ENCODE data around the gene C9orf40.

Gene C9orf40

GRCh38 chr9:74961496-74961895, 8.8 kb upstream of the C9orf40 start:
- Histone ChIP-seq H3K9ac (ENCODE audit: low read depth, low read length) (no peak overlapping the region), H3K27ac (ENCODE audit: low read depth, low read length) (no peak overlapping the region), H3K4me1 (ENCODE audit: insufficient read depth, low read length) (no peaks in the 10 kb centered on the region), H3K9me3 (ENCODE audit: insufficient read depth, low read depth, low read length) (peaks cover 13% of the 10 kb centered on the region), H3K36me3 (ENCODE audit: insufficient read depth, low read length) (no peaks in the 10 kb centered on the region), H3K4me3 (ENCODE audit: low read length) (no peak overlapping the region), H3K27me3 (ENCODE audit: insufficient read depth, low read length) (no peaks in the 10 kb centered on the region)
- whole genome bisulfite sequencing, result 93% methylated on average over 1 of the region's 1 CpG

GRCh38 chr9:74960561-74960960, 7.8 kb upstream of the C9orf40 start:
- no peak overlapping the region for H3K9ac ChIP-seq (ENCODE audit: low read depth, low read length)
- H3K36me3 ChIP-seq (ENCODE audit: insufficient read depth, low read length), result no peaks in the 10 kb centered on the region
- peaks cover 13% of the 10 kb centered on the region for H3K9me3 ChIP-seq (ENCODE audit: insufficient read depth, low read depth, low read length)
- H3K27me3 ChIP-seq (ENCODE audit: insufficient read depth, low read length), result no peaks in the 10 kb centered on the region
- no peak overlapping the region for H3K27ac ChIP-seq (ENCODE audit: low read depth, low read length)
- WGBS, result 96% methylated on average over 1 of the region's 2 CpGs
- no peaks in the 10 kb centered on the region for H3K4me1 ChIP-seq (ENCODE audit: insufficient read depth, low read length)
- H3K4me3 ChIP-seq (ENCODE audit: low read length), result no peak overlapping the region

- Histone ChIP-seq H3K36me3 (ENCODE audit: insufficient read depth, low read length) (no peaks in the 10 kb centered on the region), H3K27ac (ENCODE audit: low read depth, low read length) (no peak overlapping the region), H3K9me3 (ENCODE audit: insufficient read depth, low read depth, low read length) (peaks cover 13% of the 10 kb centered on the region), H3K27me3 (ENCODE audit: insufficient read depth, low read length) (no peaks in the 10 kb centered on the region), H3K4me3 (ENCODE audit: low read length) (no peak overlapping the region), H3K4me1 (ENCODE audit: insufficient read depth, low read length) (no peaks in the 10 kb centered on the region), H3K9ac (ENCODE audit: low read depth, low read length) (no peak overlapping the region)
These were observed 5.9 kb upstream of the C9orf40 start for GRCh38 chr9:74958587-74958986.

GRCh38 chr9:74953235-74953751, 581 bp upstream of the C9orf40 start:
- Histone ChIP-seq H3K27ac (ENCODE audit: low read depth, low read length) (no peak overlapping the region), H3K27me3 (ENCODE audit: insufficient read depth, low read length) (no peaks in the 10 kb centered on the region), H3K36me3 (ENCODE audit: insufficient read depth, low read length) (no peaks in the 10 kb centered on the region), H3K9me3 (ENCODE audit: insufficient read depth, low read depth, low read length) (no peaks in the 10 kb centered on the region), H3K9ac (ENCODE audit: low read depth, low read length) (no peak overlapping the region), H3K4me1 (ENCODE audit: insufficient read depth, low read length) (peaks cover 6% of the 10 kb centered on the region), H3K4me3 (ENCODE audit: low read length) (peak overlapping the region; percentile 95)
- 86% methylated on average over 8 of the region's 8 CpGs for WGBS

- H3K36me3 ChIP-seq (ENCODE audit: insufficient read depth, low read length), result peaks cover 4% of the 10 kb centered on the region; the same call in 1 of the 2 replicates
- no peaks in the 10 kb centered on the region for H3K9me3 ChIP-seq (ENCODE audit: insufficient read depth, low read depth, low read length)
- peaks cover 6% of the 10 kb centered on the region for H3K4me1 ChIP-seq (ENCODE audit: insufficient read depth, low read length)
- peak overlapping the region; percentile 61; the same call in 1 of the 2 replicates for H3K27ac ChIP-seq (ENCODE audit: low read depth, low read length)
- under 1% methylated on average over 28 of the region's 30 CpGs for WGBS
- peak overlapping the region; percentile 95 for H3K4me3 ChIP-seq (ENCODE audit: low read length)
- H3K27me3 ChIP-seq (ENCODE audit: insufficient read depth, low read length), result no peaks in the 10 kb centered on the region
- H3K9ac ChIP-seq (ENCODE audit: low read depth, low read length), result peak overlapping the region; percentile 73
These were observed 974 bp downstream of the C9orf40 start for GRCh38 chr9:74951725-74952151.

- 70% methylated on average over 19 of the region's 21 CpGs for WGBS
- H3K27ac ChIP-seq (ENCODE audit: low read depth, low read length), result no peak overlapping the region
- H3K4me1 ChIP-seq (ENCODE audit: insufficient read depth, low read length), result peaks cover 6% of the 10 kb centered on the region
- peaks cover 4% of the 10 kb centered on the region; the same call in 1 of the 2 replicates for H3K36me3 ChIP-seq (ENCODE audit: insufficient read depth, low read length)
- no peaks in the 10 kb centered on the region for H3K9me3 ChIP-seq (ENCODE audit: insufficient read depth, low read depth, low read length)
- peak overlapping the region; percentile 95 for H3K4me3 ChIP-seq (ENCODE audit: low read length)
- H3K27me3 ChIP-seq (ENCODE audit: insufficient read depth, low read length), result no peaks in the 10 kb centered on the region
- H3K9ac ChIP-seq (ENCODE audit: low read depth, low read length), result peak overlapping the region; percentile 73
These were observed 1.5 kb downstream of the C9orf40 start for GRCh38 chr9:74951107-74951720.

- H3K36me3 ChIP-seq (ENCODE audit: insufficient read depth, low read length), result peaks cover 4% of the 10 kb centered on the region; the same call in 1 of the 2 replicates
- no peaks in the 10 kb centered on the region for H3K27me3 ChIP-seq (ENCODE audit: insufficient read depth, low read length)
- H3K4me1 ChIP-seq (ENCODE audit: insufficient read depth, low read length), result peaks cover 6% of the 10 kb centered on the region
- no peak overlapping the region for H3K9ac ChIP-seq (ENCODE audit: low read depth, low read length)
- no peak overlapping the region for H3K4me3 ChIP-seq (ENCODE audit: low read length)
- WGBS, result 82% methylated on average over 7 of the region's 10 CpGs
- no peaks in the 10 kb centered on the region for H3K9me3 ChIP-seq (ENCODE audit: insufficient read depth, low read depth, low read length)
- H3K27ac ChIP-seq (ENCODE audit: low read depth, low read length), result no peak overlapping the region
These were observed 2.6 kb downstream of the C9orf40 start for GRCh38 chr9:74949859-74950855.

GRCh38 chr9:74948937-74949336, 3.8 kb downstream of the C9orf40 start:
- WGBS, result 100% methylated on average over 2 of the region's 2 CpGs
- Histone ChIP-seq H3K27me3 (ENCODE audit: insufficient read depth, low read length) (no peaks in the 10 kb centered on the region), H3K36me3 (ENCODE audit: insufficient read depth, low read length) (peaks cover 4% of the 10 kb centered on the region; the same call in 1 of the 2 replicates), H3K4me1 (ENCODE audit: insufficient read depth, low read length) (peaks cover 6% of the 10 kb centered on the region), H3K9ac (ENCODE audit: low read depth, low read length) (no peak overlapping the region), H3K4me3 (ENCODE audit: low read length) (no peak overlapping the region), H3K9me3 (ENCODE audit: insufficient read depth, low read depth, low read length) (no peaks in the 10 kb centered on the region), H3K27ac (ENCODE audit: low read depth, low read length) (no peak overlapping the region)

GRCh38 chr9:74946686-74947085, 6.0 kb downstream of the C9orf40 start:
- Histone ChIP-seq H3K27ac (ENCODE audit: low read depth, low read length) (no peak overlapping the region), H3K9ac (ENCODE audit: low read depth, low read length) (no peak overlapping the region), H3K4me1 (ENCODE audit: insufficient read depth, low read length) (peaks cover 6% of the 10 kb centered on the region)

GRCh38 chr9:74942801-74943200, 9.9 kb downstream of the C9orf40 start:
- H3K9me3 ChIP-seq (ENCODE audit: insufficient read depth, low read depth, low read length), result no peaks in the 10 kb centered on the region
- no peak overlapping the region for H3K4me3 ChIP-seq (ENCODE audit: low read length)
- peaks cover 4% of the 10 kb centered on the region; the same call in 1 of the 2 replicates for H3K36me3 ChIP-seq (ENCODE audit: insufficient read depth, low read length)
- H3K27me3 ChIP-seq (ENCODE audit: insufficient read depth, low read length), result no peaks in the 10 kb centered on the region
- H3K9ac ChIP-seq (ENCODE audit: low read depth, low read length), result no peak overlapping the region
- H3K27ac ChIP-seq (ENCODE audit: low read depth, low read length), result no peak overlapping the region
- no peaks in the 10 kb centered on the region for H3K4me1 ChIP-seq (ENCODE audit: insufficient read depth, low read length)
- WGBS, result 81% methylated on average over 3 of the region's 3 CpGs

More at GRCh38 chr9:74946686-74947085, 6.0 kb downstream of the C9orf40 start:
- Histone ChIP-seq H3K36me3 (ENCODE audit: insufficient read depth, low read length) (peaks cover 4% of the 10 kb centered on the region; the same call in 1 of the 2 replicates), H3K27me3 (ENCODE audit: insufficient read depth, low read length) (no peaks in the 10 kb centered on the region), H3K4me3 (ENCODE audit: low read length) (no peak overlapping the region), H3K9me3 (ENCODE audit: insufficient read depth, low read depth, low read length) (no peaks in the 10 kb centered on the region)

- Histone ChIP-seq H3K4me1 (ENCODE audit: insufficient read depth, low read length) (no peaks in the 10 kb centered on the region), H3K9ac (ENCODE audit: low read depth, low read length) (no peak overlapping the region), H3K27ac (ENCODE audit: low read depth, low read length) (no peak overlapping the region), H3K9me3 (ENCODE audit: insufficient read depth, low read depth, low read length) (no peaks in the 10 kb centered on the region), H3K27me3 (ENCODE audit: insufficient read depth, low read length) (no peaks in the 10 kb centered on the region), H3K4me3 (ENCODE audit: low read length) (no peak overlapping the region), H3K36me3 (ENCODE audit: insufficient read depth, low read length) (no peaks in the 10 kb centered on the region)
- 86% methylated on average over 4 of the region's 4 CpGs for WGBS
These were observed 12.1 kb downstream of the C9orf40 start for GRCh38 chr9:74940600-74940999.

Data from HUES64 (cell line).